Measurements from ENCODE around the gene CDC25B. TPM values are rescaled to one million over a fixed set of nuclear protein-coding genes. Genes with fewer than 3 reads are reported as not detected.
A peak's percentile ranks its signal among the peaks of the same experiment; 100 is the strongest.

CDC25B gene
- total and polyA plus RNA-seq, 2 of the 13 experiments (the other 11 are each of a cell fraction or from before 2014, with no cell fraction given): 14.5 to 19.4 TPM

GRCh38 chr20:3820048-3820900 lies 24.2 kb downstream of the CDC25B start, which contains the start of gene AP5S1 (continued):
- TF ChIP-seq ZNF407 (CRISPR knock-in tag; IDR thresholded peaks at IDR 0.05; ENCODE audit: not compliant biosample characterization) (peak; percentile 56), ATF4 (CRISPR knock-in tag; IDR thresholded peaks at IDR 0.05) (peak in 1 of 2 experiments; percentile 85; a peak in 2 of 4 replicates), ETS1 (CRISPR knock-in tag; IDR thresholded peaks at IDR 0.05) (peak; percentile 76; the same call in 1 of the 2 replicates), PATZ1 (CRISPR knock-in tag; IDR thresholded peaks at IDR 0.05) (peak; percentile 60), HOXD1 (CRISPR knock-in tag; IDR thresholded peaks at IDR 0.05) (peak; percentile 91; the same call in 1 of the 2 replicates), ZSCAN22 (CRISPR knock-in tag; IDR thresholded peaks at IDR 0.05) (peak; percentile 84; the same call in 1 of the 2 replicates), ZNF503 (CRISPR knock-in tag; IDR thresholded peaks at IDR 0.05) (peak; percentile 91), ZBTB25 (CRISPR knock-in tag; IDR thresholded peaks at IDR 0.05) (peak; percentile 66), ZNF547 (CRISPR knock-in tag; IDR thresholded peaks at IDR 0.05) (peak; percentile 98)

All from HepG2 (cell line).